Naive B cell (primary cell): ENCODE data around the gene OR2V2. TPM values are rescaled to one million over a fixed set of nuclear protein-coding genes. Genes with fewer than 3 reads are reported as not detected.
"Not testable (repeated sequence)": the region's sequence is repeated elsewhere in the genome, so short reads cannot be mapped to it uniquely, and the experiment has no call there.

ENCODE experiments used
- ATAC-seq, 2 donors: fragments of 150-1000 bp; cut with Tn5 transposase; 2 replicates each; pipeline ENCODE4 v1.10.0; 2021; ENCODE audit warnings: low read depth in 2 of 2, mild to moderate bottlenecking in 2 of 2, moderate library complexity in 2 of 2
- DNase-seq: peaks from one replicate; pipeline ENCODE4 v3.0.0; 2022
- H3K27ac Mint-ChIP-seq, 6 donors: one replicate each; pipeline ENCODE4 v1.8.0; 2020 to 2022; ENCODE audit warnings: mild to moderate bottlenecking in 6 of 6, mixed read lengths in 6 of 6, moderate library complexity in 5 of 6, inconsistent platforms in 2 of 6
- H3K27me3 Mint-ChIP-seq, 3 donors: one replicate each; pipeline ENCODE4 v1.8.0; 2021 to 2022; ENCODE audit warnings: mixed read lengths in 3 of 3, mild to moderate bottlenecking in 1 of 3
- H3K36me3 Mint-ChIP-seq, 2 donors: one replicate each; pipeline ENCODE4 v1.8.0; 2020 to 2022; ENCODE audit warnings: mixed read lengths in 2 of 2, inconsistent platforms in 1 of 2, mild to moderate bottlenecking in 1 of 2
- H3K4me1 Mint-ChIP-seq, 3 donors: one replicate each; pipeline ENCODE4 v1.8.0; 2020 to 2022; ENCODE audit warnings: mixed read lengths in 3 of 3, inconsistent platforms in 1 of 3, mild to moderate bottlenecking in 1 of 3, moderate library complexity in 1 of 3
- H3K4me3 Mint-ChIP-seq, 8 donors: one replicate each; pipeline ENCODE4 v1.8.0; 2020 to 2022; ENCODE audit warnings: mild to moderate bottlenecking in 8 of 8, mixed read lengths in 8 of 8, moderate library complexity in 8 of 8, inconsistent platforms in 2 of 8
- H3K9me3 Mint-ChIP-seq, 7 donors: one replicate each; pipeline ENCODE4 v1.8.0; 2020 to 2022; ENCODE audit warnings: mixed read lengths in 7 of 7, mild to moderate bottlenecking in 5 of 7, inconsistent platforms in 2 of 7, moderate library complexity in 1 of 7
- polyA plus RNA-seq, 6 donors: library from polyadenylated mRNA; unstranded; fragments of 300-500 nt; fragmentation: Illumina TruSeq; gene quantifications; one replicate each; pipeline ENCODE4 v1.2.3, GENCODE V29; 2021; ENCODE audit warnings: low read depth in 6 of 6

Gene OR2V2
- polyA plus RNA-seq, 6 donors from 2014 or later, result not detected

DNA sequence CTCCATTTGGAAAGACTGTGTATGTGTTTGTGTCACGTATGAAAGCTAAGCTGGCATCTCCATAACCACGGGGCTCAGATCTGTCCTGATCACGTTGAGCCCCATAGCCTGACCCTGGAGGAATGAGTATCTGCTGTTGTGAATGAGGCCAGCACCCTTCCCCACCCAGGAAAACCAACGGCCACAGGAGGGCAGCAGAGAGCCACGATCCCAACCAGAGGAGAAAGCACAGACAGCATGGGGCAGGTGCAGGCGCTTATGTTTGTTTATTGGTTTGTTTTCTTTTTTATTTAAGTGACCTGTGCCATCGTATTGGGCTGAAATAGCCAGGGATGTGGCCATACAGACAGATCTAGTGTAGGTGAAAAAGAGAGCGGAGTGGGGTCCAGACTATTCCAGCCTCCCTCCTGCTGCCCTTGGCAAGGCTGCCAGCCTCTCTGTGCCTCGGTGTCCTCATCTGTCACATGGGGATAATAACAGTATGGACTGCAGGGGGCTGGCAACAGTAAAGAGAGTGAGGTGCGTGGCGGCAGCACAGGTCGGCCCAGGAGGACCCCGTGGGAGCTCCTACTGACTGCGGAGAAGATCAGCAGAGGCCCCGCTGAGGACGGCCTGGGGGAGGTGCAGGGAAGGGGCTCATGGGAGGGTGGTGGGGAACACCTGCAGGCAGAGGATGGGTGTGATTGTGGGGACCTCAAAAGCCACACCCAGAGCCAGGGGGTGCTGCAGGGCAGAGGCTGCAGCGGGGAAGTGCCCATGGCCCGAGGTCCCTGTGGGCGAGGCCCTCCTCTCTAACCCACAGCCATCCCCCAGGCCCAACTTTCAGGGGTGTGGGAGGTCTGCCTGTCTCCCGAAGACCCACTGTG lies 12.1 kb downstream of the OR2V2 start:
- Mint-ChIP-seq H3K36me3 (peaks cover 0 to 7% of the 10 kb centered on the region in 2 donors), H3K27ac (peak overlapping the region; percentile 91 to 96 (median 94))

DNA sequence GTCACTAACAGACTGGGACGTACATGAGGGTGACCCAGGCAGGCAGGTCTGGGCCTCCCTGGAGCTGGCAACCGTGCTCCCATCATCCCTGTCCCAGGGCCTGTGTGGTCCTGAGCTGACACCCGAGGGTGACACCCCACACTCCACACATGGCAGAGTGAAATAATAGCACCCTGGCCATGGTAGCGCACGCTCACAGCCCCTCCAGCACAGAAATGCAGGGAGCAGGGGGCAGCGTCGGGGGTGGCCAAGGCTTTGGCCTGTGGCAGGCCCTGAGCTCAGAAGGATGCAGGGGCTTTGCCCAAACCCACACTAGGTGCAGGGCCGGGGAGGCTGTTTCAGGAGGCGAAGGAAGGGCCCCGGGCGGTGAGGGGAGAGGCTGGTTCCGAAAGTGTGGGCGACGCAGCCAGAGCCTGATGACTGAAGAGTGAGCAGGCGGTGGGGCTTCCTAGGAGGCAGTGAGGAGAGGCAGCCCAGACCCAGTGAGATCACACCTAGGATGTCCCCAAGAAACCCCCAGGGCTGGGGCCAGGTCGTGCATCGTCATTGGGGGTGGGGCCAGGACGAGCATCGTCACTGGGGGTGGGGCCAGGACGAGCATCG lies 12.9 kb downstream of the OR2V2 start:
- Mint-ChIP-seq H3K4me1 (peaks cover 13 to 35% (median 20%) of the 10 kb centered on the region in 3 donors), H3K9me3 (peaks cover 0 to 7% (median 1%) of the 10 kb centered on the region in 7 donors), H3K36me3 (peaks cover 0 to under 1% of the 10 kb centered on the region in 2 donors), H3K4me3 (peak overlapping the region; percentile 34 to 79 (median 60)), H3K27me3 (peaks cover 11 to 40% (median 31%) of the 10 kb centered on the region in 3 donors), H3K27ac (peak overlapping the region in 5 of 6 donors; percentile 88 to 94 (median 91))
- DNase-seq, result peak; percentile 54
- peak; percentile 85 to 90 for ATAC-seq

More for the DNA sequence above, 12.1 kb downstream of the OR2V2 start:
- peak overlapping the region; percentile 58 to 84 (median 73) for H3K4me3 Mint-ChIP-seq
- ATAC-seq, result peak; percentile 79 to 81
- DNase-seq, result peak; percentile 83
- peaks cover 11 to 39% (median 37%) of the 10 kb centered on the region in 3 donors for H3K27me3 Mint-ChIP-seq
- H3K9me3 Mint-ChIP-seq, result peaks cover 0 to 6% (median 2%) of the 10 kb centered on the region in 7 donors
- H3K4me1 Mint-ChIP-seq, result peaks cover 13 to 32% (median 20%) of the 10 kb centered on the region in 3 donors

DNA sequence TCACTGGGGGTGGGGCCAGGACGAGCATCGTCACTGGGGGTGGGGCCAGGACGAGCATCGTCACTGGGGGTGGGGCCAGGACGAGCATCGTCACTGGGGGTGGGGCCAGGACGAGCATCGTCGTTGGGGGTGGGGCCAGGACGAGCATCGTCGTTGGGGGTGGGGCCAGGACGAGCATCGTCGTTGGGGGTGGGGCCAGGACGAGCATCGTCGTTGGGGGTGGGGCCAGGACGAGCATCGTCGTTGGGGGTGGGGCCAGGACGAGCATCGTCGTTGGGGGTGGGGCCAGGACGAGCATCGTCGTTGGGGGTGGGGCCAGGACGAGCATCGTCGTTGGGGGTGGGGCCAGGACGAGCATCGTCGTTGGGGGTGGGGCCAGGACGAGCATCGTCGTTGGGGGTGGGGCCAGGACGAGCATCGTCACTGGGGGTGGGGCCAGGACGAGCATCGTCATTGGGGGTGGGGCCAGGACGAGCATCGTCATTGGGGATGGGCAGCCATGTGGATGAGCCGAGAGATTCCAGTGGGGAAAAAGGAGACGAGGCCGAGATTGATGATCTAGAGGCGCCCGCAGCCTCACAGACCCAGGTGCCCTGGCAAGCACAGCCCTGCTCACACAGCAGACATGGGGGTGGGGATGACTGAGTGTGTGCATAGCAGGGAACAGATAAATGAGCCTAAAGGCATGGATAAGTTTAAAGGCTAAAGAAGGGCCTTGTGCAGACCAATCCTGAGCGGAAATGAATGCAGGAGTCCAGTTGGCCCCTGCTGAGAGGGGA lies 13.6 kb downstream of the OR2V2 start:
- H3K27me3 Mint-ChIP-seq, result peaks cover 5 to 40% (median 37%) of the 10 kb centered on the region in 3 donors
- DNase-seq (peak; percentile 28), ATAC-seq (peak; percentile 12 to 20)
- H3K9me3 Mint-ChIP-seq, H3K36me3 Mint-ChIP-seq: not testable (repeated sequence)
- H3K4me3 Mint-ChIP-seq, result peak overlapping the region in 5 of 8 donors; percentile 54 to 89 (median 75)
- peaks cover 13 to 40% (median 20%) of the 10 kb centered on the region in 3 donors for H3K4me1 Mint-ChIP-seq
- H3K27ac Mint-ChIP-seq, result peak overlapping the region in 4 of 6 donors; percentile 86 to 92 (median 90)

DNA sequence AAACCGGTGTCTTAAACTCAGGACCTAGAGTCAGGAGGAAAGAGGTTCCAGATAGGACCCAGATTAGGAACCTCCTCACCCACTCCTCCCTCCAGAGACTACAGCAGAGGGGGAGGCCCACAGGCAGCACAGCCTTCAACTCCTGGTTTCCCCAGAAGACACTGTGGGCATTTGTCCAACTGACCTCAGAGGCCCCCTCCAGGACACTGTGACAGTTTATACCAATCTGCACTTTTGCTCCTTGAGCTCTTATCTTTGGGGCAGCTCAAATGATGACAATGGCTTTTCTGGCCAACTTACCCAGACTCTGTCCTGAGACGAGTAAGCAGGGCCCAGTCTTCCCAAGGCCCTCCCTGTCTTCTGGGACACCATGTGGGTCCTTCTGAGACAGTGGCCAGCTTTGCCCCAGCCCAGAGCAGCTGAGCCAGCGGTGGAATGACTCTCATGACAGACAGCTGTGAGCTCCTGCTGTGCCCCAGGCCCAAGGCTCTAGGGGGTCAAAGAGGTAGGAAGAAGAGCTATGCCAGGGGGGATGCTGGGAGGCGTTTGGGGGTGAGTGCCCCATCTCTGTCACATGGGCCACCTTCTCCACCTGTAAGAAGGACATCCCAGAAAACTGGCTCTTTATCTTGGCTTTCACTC lies 14.3 kb downstream of the OR2V2 start:
- peaks cover 6 to 44% (median 44%) of the 10 kb centered on the region in 3 donors for H3K27me3 Mint-ChIP-seq
- H3K4me3 Mint-ChIP-seq, result peak overlapping the region in 5 of 8 donors; percentile 54 to 89 (median 71)
- H3K9me3 Mint-ChIP-seq, result peaks cover 0 to 14% (median 7%) of the 10 kb centered on the region in 7 donors
- H3K27ac Mint-ChIP-seq, result peak overlapping the region; percentile 16 to 91 (median 60)
- no peaks in the 10 kb centered on the region for H3K36me3 Mint-ChIP-seq
- ATAC-seq, result no peak
- no peak for DNase-seq
- peaks cover 13 to 48% (median 22%) of the 10 kb centered on the region in 3 donors for H3K4me1 Mint-ChIP-seq

DNA sequence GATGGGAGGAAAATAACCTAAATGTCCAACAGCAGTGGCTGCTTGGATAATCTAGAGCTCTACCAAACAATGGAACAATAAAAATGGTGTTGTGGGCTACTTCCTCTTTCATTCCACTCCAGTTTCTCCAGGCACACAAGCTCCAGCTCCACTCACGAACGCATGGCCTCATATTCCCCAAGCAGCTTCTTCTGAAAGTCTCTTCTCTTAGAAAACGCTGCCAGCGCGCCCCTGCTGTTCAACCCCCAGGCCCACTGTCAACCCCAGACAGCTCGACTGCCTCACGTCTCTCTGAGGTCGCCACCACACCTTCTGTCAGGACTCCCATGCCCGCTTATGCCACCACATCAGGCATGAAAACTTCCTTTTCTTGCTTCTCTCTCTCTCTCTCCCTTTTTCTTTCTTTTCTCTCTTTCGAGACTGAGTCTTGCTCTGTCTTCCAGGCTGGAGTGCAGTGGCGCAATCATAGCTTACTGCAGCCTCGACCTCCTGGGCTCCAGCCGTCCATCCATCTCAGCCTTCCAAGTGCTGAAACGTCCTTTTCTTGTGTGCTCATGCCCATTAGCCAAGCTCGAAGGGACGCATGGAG lies 16.2 kb downstream of the OR2V2 start:
- ATAC-seq, result no peak
- Mint-ChIP-seq H3K9me3 (peaks cover 0 to 27% (median 10%) of the 10 kb centered on the region in 7 donors), H3K27ac (peak overlapping the region in 3 of 6 donors; percentile 9 to 97 (median 80)), H3K27me3 (peaks cover 14 to 55% (median 54%) of the 10 kb centered on the region in 3 donors), H3K4me3 (peak overlapping the region in 6 of 8 donors; percentile 40 to 94 (median 91)), H3K4me1 (peaks cover 20 to 64% (median 29%) of the 10 kb centered on the region in 3 donors), H3K36me3 (peaks cover 0 to under 1% of the 10 kb centered on the region in 2 donors)
- no peak for DNase-seq

DNA sequence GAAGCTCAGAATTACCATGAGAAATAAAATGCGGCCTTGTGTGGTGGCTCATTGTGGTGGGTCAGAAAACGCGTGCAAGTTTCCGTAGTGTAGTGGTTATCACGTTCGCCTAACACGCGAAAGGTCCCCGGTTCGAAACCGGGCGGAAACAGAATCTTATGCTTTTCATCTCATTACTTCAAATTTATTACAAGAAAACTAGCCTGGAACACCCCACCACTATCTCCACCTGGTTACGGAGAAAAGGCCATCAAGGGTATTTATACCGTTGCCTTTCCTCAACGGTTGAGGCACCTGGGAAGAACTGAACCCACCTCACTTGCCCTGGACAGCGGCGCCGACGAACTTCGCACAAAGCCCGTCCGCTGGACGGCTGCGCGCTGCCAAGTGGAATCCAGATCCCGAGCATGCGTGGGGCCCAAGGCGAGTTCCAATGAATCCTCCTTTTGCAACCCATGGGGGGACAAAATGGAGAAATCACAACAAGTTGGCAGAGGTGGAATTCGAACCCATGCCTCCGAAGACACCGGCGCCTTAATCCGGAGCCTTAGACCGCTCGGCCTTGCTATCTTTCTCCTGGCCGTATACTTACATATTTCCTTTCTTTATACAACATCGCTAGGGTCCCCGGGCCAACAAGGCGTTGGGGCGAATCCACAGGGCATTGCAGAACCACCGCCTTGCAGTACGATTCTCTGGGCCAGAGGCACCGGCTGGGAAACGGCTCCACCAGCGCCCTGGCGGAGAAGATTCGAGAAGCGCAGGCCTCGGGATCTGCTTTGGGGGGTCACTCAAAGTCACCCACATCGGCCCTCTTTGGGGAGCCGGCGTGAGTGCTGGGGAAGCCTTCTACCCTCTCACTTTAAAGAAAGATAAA lies 16.9 kb downstream of the OR2V2 start:
- peaks cover 0 to 7% of the 10 kb centered on the region in 2 donors for H3K36me3 Mint-ChIP-seq

DNA sequence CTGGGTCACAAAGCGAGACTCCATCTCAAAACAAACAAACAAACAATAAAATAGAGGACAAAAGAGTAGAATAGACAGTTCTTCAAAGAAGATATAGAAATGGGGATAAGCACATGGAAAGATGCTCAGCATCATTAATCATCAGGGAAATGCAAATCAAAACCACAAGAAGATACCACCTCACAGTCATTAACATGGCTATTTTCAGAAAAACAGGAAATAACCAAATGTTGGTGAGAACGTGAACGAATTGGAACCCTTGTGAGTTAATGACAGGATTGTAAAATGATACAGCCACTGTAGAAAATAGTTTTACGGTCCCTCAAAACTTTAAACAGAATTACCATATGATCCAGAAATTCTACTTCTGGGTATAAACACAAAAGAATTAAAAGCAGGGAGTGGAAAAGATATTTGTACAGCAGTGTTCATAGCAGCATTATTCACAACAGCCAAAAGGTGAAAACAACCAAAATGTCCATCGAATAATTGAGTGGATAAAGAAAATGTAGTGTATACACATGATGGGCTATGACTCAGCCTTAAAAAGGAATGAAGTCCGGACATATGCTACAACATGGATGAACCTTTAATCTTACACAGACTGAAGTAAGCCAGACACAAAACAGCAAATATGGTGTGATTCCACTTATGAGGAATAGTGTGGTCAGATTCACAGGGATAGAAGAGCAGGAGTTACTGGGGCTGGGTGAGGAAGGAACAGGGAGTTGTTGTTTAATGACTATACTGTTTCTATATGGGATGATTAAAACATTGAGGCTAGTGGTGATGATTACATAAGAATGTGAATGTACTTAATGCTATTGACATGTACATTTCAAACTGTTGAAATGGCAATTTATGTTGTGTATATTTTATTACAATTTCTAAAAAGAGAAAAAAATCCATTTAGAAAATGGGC lies 19.7 kb downstream of the OR2V2 start:
- DNase-seq (no peak), ATAC-seq (no peak)
- peak overlapping the region in 3 of 8 donors; percentile 32 to 73 (median 49) for H3K4me3 Mint-ChIP-seq
- H3K36me3 Mint-ChIP-seq, result peaks cover 0 to 7% of the 10 kb centered on the region in 2 donors
- H3K27ac Mint-ChIP-seq, result peak overlapping the region in 3 of 6 donors; percentile 33 to 79 (median 37)
- H3K4me1 Mint-ChIP-seq, result peaks cover 24 to 73% (median 33%) of the 10 kb centered on the region in 3 donors
- H3K27me3 Mint-ChIP-seq, result peaks cover 19 to 79% (median 74%) of the 10 kb centered on the region in 3 donors
- peaks cover 3 to 33% (median 13%) of the 10 kb centered on the region in 7 donors for H3K9me3 Mint-ChIP-seq

More for the DNA sequence above, 16.9 kb downstream of the OR2V2 start:
- peaks cover 3 to 33% (median 11%) of the 10 kb centered on the region in 7 donors for H3K9me3 Mint-ChIP-seq
- peaks cover 23 to 68% (median 33%) of the 10 kb centered on the region in 3 donors for H3K4me1 Mint-ChIP-seq
- peak overlapping the region in 6 of 8 donors; percentile 40 to 94 (median 91) for H3K4me3 Mint-ChIP-seq
- no peak for ATAC-seq
- H3K27me3 Mint-ChIP-seq, result peaks cover 19 to 62% (median 61%) of the 10 kb centered on the region in 3 donors
- H3K27ac Mint-ChIP-seq, result peak overlapping the region in 2 of 6 donors; percentile 24 to 97
- DNase-seq, result no peak

DNA sequence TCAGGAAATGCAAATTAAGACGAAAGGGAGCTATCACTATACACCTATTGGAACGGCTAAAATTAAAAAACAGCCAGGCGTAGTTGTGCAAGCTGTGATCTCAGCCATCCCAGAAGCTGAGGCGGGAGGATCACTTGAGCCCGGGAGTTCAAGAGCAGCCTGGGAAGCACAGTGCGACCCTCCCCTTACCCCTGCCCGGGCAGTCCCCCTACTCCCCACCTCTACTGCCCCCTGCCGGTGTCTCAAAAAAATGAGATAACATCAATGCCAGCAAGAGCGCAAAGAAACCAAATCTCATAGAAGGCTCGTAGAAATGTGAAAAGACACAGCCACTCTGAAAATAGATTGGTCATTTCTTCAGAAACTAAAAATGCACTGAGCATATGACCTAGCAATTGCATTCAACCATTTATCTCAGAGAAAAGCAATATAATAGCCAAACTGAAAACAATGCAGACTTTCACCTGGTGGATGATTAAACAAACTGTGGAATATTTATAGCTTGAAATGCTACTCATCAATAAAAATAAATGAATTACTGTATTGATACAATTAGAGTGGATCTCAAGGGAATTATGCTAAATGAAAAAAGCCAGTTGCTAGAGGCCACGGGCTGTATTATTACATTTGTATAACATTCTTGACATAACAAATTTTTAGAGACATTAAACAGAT lies 20.6 kb downstream of the OR2V2 start:
- peaks cover 26 to 76% (median 38%) of the 10 kb centered on the region in 3 donors for H3K4me1 Mint-ChIP-seq
- ATAC-seq, result no peak
- peaks cover 0 to 7% of the 10 kb centered on the region in 2 donors for H3K36me3 Mint-ChIP-seq
- H3K27ac Mint-ChIP-seq, result peak overlapping the region in 4 of 6 donors; percentile 8 to 89 (median 80)
- H3K9me3 Mint-ChIP-seq, result peaks cover 3 to 33% (median 14%) of the 10 kb centered on the region in 7 donors
- peaks cover 22 to 81% (median 69%) of the 10 kb centered on the region in 3 donors for H3K27me3 Mint-ChIP-seq
- H3K4me3 Mint-ChIP-seq, result peak overlapping the region in 1 of 8 donors; percentile 5
- no peak for DNase-seq

DNA sequence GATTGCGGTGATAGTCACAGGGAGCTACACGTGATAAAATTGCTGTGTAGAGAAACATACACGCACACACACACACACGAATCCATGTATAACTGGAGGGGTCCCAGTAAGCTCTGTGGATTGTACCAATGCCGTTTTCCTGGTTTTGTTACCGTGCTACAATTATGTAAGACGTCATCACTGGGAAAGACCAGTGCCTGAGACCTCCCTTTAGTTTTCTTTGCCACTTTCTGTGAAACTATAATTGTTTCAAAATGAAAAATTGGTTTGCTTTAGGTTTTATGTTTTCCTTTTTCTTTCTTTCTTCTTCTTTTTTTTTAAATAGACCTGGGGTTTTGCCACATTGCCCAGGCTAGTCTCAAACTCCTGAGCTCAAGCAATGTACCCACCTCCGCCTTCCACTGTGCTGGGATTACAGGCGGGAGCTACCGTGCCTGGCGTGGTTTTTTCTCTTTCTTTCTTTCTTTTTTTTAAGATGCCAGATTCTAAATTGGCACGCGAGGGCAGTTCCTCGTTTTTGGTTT lies 21.3 kb downstream of the OR2V2 start:
- peaks cover 27 to 80% (median 69%) of the 10 kb centered on the region in 3 donors for H3K27me3 Mint-ChIP-seq
- peaks cover 0 to 7% of the 10 kb centered on the region in 2 donors for H3K36me3 Mint-ChIP-seq
- H3K27ac Mint-ChIP-seq, result peak overlapping the region in 4 of 6 donors; percentile 59 to 94 (median 84)
- peaks cover 3 to 33% (median 12%) of the 10 kb centered on the region in 7 donors for H3K9me3 Mint-ChIP-seq
- DNase-seq, result no peak
- peaks cover 30 to 76% (median 42%) of the 10 kb centered on the region in 3 donors for H3K4me1 Mint-ChIP-seq
- H3K4me3 Mint-ChIP-seq, result peak overlapping the region in 7 of 8 donors; percentile 10 to 74 (median 35)
- ATAC-seq, result no peak
